Measurements from ENCODE around the gene TNXB.
A peak's percentile ranks its signal among the peaks of the same experiment; 100 is the strongest.

Gene TNXB

GRCh38 chr6:32118782-32119628 is 9.9 kb upstream of the TNXB start:
- Histone ChIP-seq H3K36me3 (ENCODE audit: control insufficient read depth in 1 of 2, insufficient read depth in 2 of 2, low read length in 2 of 2) (peaks cover 56 to 62% of the 10 kb centered on the region in 2 donors), H3K27me3 (ENCODE audit: low read depth, low read length) (no peaks in the 10 kb centered on the region), H3K4me1 (ENCODE audit: control insufficient read depth in 1 of 2, insufficient read depth in 2 of 2, low read length in 2 of 2) (peaks cover 0 to 17% of the 10 kb centered on the region in 2 donors), H3K4me3 (ENCODE audit: low read depth in 1 of 2, low read length in 2 of 2) (peak overlapping the region in 1 of 2 donors; percentile 17), H3K9me3 (ENCODE audit: control insufficient read depth in 1 of 2, low read length in 2 of 2) (no peaks in the 10 kb centered on the region), H3K27ac (ENCODE audit: low read length) (peak overlapping the region; percentile 37)

GRCh38 chr6:32117461-32117860 is 8.3 kb upstream of the TNXB start:
- peaks cover 50 to 54% of the 10 kb centered on the region in 2 donors for H3K36me3 ChIP-seq (ENCODE audit: control insufficient read depth in 1 of 2, insufficient read depth in 2 of 2, low read length in 2 of 2)
- no peaks in the 10 kb centered on the region for H3K27me3 ChIP-seq (ENCODE audit: low read depth, low read length)
- no peak overlapping the region for H3K27ac ChIP-seq (ENCODE audit: low read length)
- no peaks in the 10 kb centered on the region for H3K9me3 ChIP-seq (ENCODE audit: control insufficient read depth in 1 of 2, low read length in 2 of 2)
- H3K4me3 ChIP-seq (ENCODE audit: low read depth in 1 of 2, low read length in 2 of 2) = no peak overlapping the region
- peaks cover 10 to 29% of the 10 kb centered on the region in 2 donors for H3K4me1 ChIP-seq (ENCODE audit: control insufficient read depth in 1 of 2, insufficient read depth in 2 of 2, low read length in 2 of 2)

- no peak overlapping the region for H3K27ac ChIP-seq (ENCODE audit: low read length)
- H3K9me3 ChIP-seq (ENCODE audit: control insufficient read depth in 1 of 2, low read length in 2 of 2) = no peaks in the 10 kb centered on the region
- H3K4me1 ChIP-seq (ENCODE audit: control insufficient read depth in 1 of 2, insufficient read depth in 2 of 2, low read length in 2 of 2) = peaks cover 10 to 36% of the 10 kb centered on the region in 2 donors
- no peaks in the 10 kb centered on the region for H3K27me3 ChIP-seq (ENCODE audit: low read depth, low read length)
- peaks cover 43 to 46% of the 10 kb centered on the region in 2 donors for H3K36me3 ChIP-seq (ENCODE audit: control insufficient read depth in 1 of 2, insufficient read depth in 2 of 2, low read length in 2 of 2)
- H3K4me3 ChIP-seq (ENCODE audit: low read depth in 1 of 2, low read length in 2 of 2) = no peak overlapping the region
Observed at GRCh38 chr6:32116674-32117073, 7.5 kb upstream of the TNXB start.

- H3K4me1 ChIP-seq (ENCODE audit: control insufficient read depth in 1 of 2, insufficient read depth in 2 of 2, low read length in 2 of 2) = peaks cover 14 to 37% of the 10 kb centered on the region in 2 donors
- H3K36me3 ChIP-seq (ENCODE audit: control insufficient read depth in 1 of 2, insufficient read depth in 2 of 2, low read length in 2 of 2) = peaks cover 36 to 38% of the 10 kb centered on the region in 2 donors
- no peaks in the 10 kb centered on the region for H3K27me3 ChIP-seq (ENCODE audit: low read depth, low read length)
- no peaks in the 10 kb centered on the region for H3K9me3 ChIP-seq (ENCODE audit: control insufficient read depth in 1 of 2, low read length in 2 of 2)
- H3K27ac ChIP-seq (ENCODE audit: low read length) = no peak overlapping the region
- H3K4me3 ChIP-seq (ENCODE audit: low read depth in 1 of 2, low read length in 2 of 2) = no peak overlapping the region
Observed at GRCh38 chr6:32115623-32116022, 6.5 kb upstream of the TNXB start.

- H3K27ac ChIP-seq (ENCODE audit: low read length) = no peak overlapping the region
Observed at GRCh38 chr6:32114796-32115195, 5.7 kb upstream of the TNXB start.

GRCh38 chr6:32113386-32114352 is 4.5 kb upstream of the TNXB start:
- Histone ChIP-seq H3K4me3 (ENCODE audit: low read depth in 1 of 2, low read length in 2 of 2) (no peak overlapping the region), H3K36me3 (ENCODE audit: control insufficient read depth in 1 of 2, insufficient read depth in 2 of 2, low read length in 2 of 2) (peaks cover 29 to 30% of the 10 kb centered on the region in 2 donors), H3K9me3 (ENCODE audit: control insufficient read depth in 1 of 2, low read length in 2 of 2) (no peaks in the 10 kb centered on the region), H3K27me3 (ENCODE audit: low read depth, low read length) (no peaks in the 10 kb centered on the region), H3K27ac (ENCODE audit: low read length) (peak overlapping the region; percentile 75), H3K4me1 (ENCODE audit: control insufficient read depth in 1 of 2, insufficient read depth in 2 of 2, low read length in 2 of 2) (peaks cover 14 to 43% of the 10 kb centered on the region in 2 donors)

More at GRCh38 chr6:32114796-32115195, 5.7 kb upstream of the TNXB start:
- H3K4me3 ChIP-seq (ENCODE audit: low read depth in 1 of 2, low read length in 2 of 2) = no peak overlapping the region
- H3K27me3 ChIP-seq (ENCODE audit: low read depth, low read length) = no peaks in the 10 kb centered on the region
- peaks cover 32 to 34% of the 10 kb centered on the region in 2 donors for H3K36me3 ChIP-seq (ENCODE audit: control insufficient read depth in 1 of 2, insufficient read depth in 2 of 2, low read length in 2 of 2)
- H3K9me3 ChIP-seq (ENCODE audit: control insufficient read depth in 1 of 2, low read length in 2 of 2) = no peaks in the 10 kb centered on the region
- H3K4me1 ChIP-seq (ENCODE audit: control insufficient read depth in 1 of 2, insufficient read depth in 2 of 2, low read length in 2 of 2) = peaks cover 14 to 39% of the 10 kb centered on the region in 2 donors

GRCh38 chr6:32112431-32112980 is 3.4 kb upstream of the TNXB start:
- H3K27me3 ChIP-seq (ENCODE audit: low read depth, low read length) = no peaks in the 10 kb centered on the region
- no peak overlapping the region for H3K4me3 ChIP-seq (ENCODE audit: low read depth in 1 of 2, low read length in 2 of 2)
- H3K4me1 ChIP-seq (ENCODE audit: control insufficient read depth in 1 of 2, insufficient read depth in 2 of 2, low read length in 2 of 2) = peaks cover 14 to 45% of the 10 kb centered on the region in 2 donors
- no peaks in the 10 kb centered on the region for H3K9me3 ChIP-seq (ENCODE audit: control insufficient read depth in 1 of 2, low read length in 2 of 2)
- peak overlapping the region; percentile 71 for H3K27ac ChIP-seq (ENCODE audit: low read length)
- H3K36me3 ChIP-seq (ENCODE audit: control insufficient read depth in 1 of 2, insufficient read depth in 2 of 2, low read length in 2 of 2) = peaks cover 19 to 21% of the 10 kb centered on the region in 2 donors

GRCh38 chr6:32111424-32112066 is 2.4 kb upstream of the TNXB start:
- Histone ChIP-seq H3K27me3 (ENCODE audit: low read depth, low read length) (no peaks in the 10 kb centered on the region), H3K4me3 (ENCODE audit: low read depth in 1 of 2, low read length in 2 of 2) (no peak overlapping the region), H3K27ac (ENCODE audit: low read length) (peak overlapping the region; percentile 71), H3K36me3 (ENCODE audit: control insufficient read depth in 1 of 2, insufficient read depth in 2 of 2, low read length in 2 of 2) (peaks cover 10 to 12% of the 10 kb centered on the region in 2 donors), H3K4me1 (ENCODE audit: control insufficient read depth in 1 of 2, insufficient read depth in 2 of 2, low read length in 2 of 2) (peaks cover 14 to 47% of the 10 kb centered on the region in 2 donors), H3K9me3 (ENCODE audit: control insufficient read depth in 1 of 2, low read length in 2 of 2) (no peaks in the 10 kb centered on the region)

GRCh38 chr6:32110632-32111031 is 1.5 kb upstream of the TNXB start:
- no peaks in the 10 kb centered on the region for H3K27me3 ChIP-seq (ENCODE audit: low read depth, low read length)
- H3K27ac ChIP-seq (ENCODE audit: low read length) = peak overlapping the region; percentile 71
- peaks cover 14 to 50% of the 10 kb centered on the region in 2 donors for H3K4me1 ChIP-seq (ENCODE audit: control insufficient read depth in 1 of 2, insufficient read depth in 2 of 2, low read length in 2 of 2)
- no peaks in the 10 kb centered on the region for H3K9me3 ChIP-seq (ENCODE audit: control insufficient read depth in 1 of 2, low read length in 2 of 2)
- peak overlapping the region; percentile 34 to 37 for H3K4me3 ChIP-seq (ENCODE audit: low read depth in 1 of 2, low read length in 2 of 2)
- H3K36me3 ChIP-seq (ENCODE audit: control insufficient read depth in 1 of 2, insufficient read depth in 2 of 2, low read length in 2 of 2) = peaks cover under 1 to 3% of the 10 kb centered on the region in 2 donors

GRCh38 chr6:32109765-32110160 is 625 bp upstream of the TNXB start:
- Histone ChIP-seq H3K9me3 (ENCODE audit: control insufficient read depth in 1 of 2, low read length in 2 of 2) (no peaks in the 10 kb centered on the region), H3K27ac (ENCODE audit: low read length) (peak overlapping the region; percentile 71), H3K4me3 (ENCODE audit: low read depth in 1 of 2, low read length in 2 of 2) (peak overlapping the region; percentile 34 to 68), H3K27me3 (ENCODE audit: low read depth, low read length) (no peaks in the 10 kb centered on the region), H3K4me1 (ENCODE audit: control insufficient read depth in 1 of 2, insufficient read depth in 2 of 2, low read length in 2 of 2) (peaks cover 14 to 47% of the 10 kb centered on the region in 2 donors), H3K36me3 (ENCODE audit: control insufficient read depth in 1 of 2, insufficient read depth in 2 of 2, low read length in 2 of 2) (no peaks in the 10 kb centered on the region)
